MM.1S (cell line): ENCODE results near the gene PPP1R1A.

Experiments used
- DNase-seq: peaks from one replicate; pipeline ENCODE4 v3.0.0-alpha.2; 2015
- H2AFZ ChIP-seq: fragments of 300-600 bp; sonication (generic); 2 replicates; pipeline ENCODE4 v1.6.0; 2016; ENCODE audit warnings: antibody characterized with exemption, low read length
- H3F3A ChIP-seq: fragments of 300-600 bp; sonication (generic); 2 replicates; pipeline ENCODE4 v1.6.1; 2016; ENCODE audit warnings: mild to moderate bottlenecking, antibody characterized with exemption, low read length, moderate library complexity, mixed read lengths; ENCODE audit not compliant: insufficient read depth
- H3K27ac ChIP-seq: fragments of 300-600 bp; sonication (generic); 2 replicates; pipeline ENCODE4 v1.5.1; 2016; ENCODE audit warnings: mild to moderate bottlenecking, low read length
- H3K27me3 ChIP-seq: fragments of 300-600 bp; sonication (generic); replicated peaks from 2 replicates; pipeline ENCODE4 v1.6.0; 2016; ENCODE audit warnings: low read length; ENCODE audit not compliant: insufficient read depth
- H3K36me3 ChIP-seq: fragments of 300-600 bp; sonication (generic); replicated peaks from 2 replicates; pipeline ENCODE4 v1.6.1; 2016; ENCODE audit warnings: mild to moderate bottlenecking, low read length, mixed read lengths; ENCODE audit not compliant: insufficient read depth
- H3K4me1 ChIP-seq: fragments of 300-600 bp; sonication (generic); 2 replicates; pipeline ENCODE4 v1.6.1; 2016; ENCODE audit warnings: low read length, mixed read lengths
- H3K4me2 ChIP-seq: fragments of 300-600 bp; sonication (generic); 2 replicates; pipeline ENCODE4 v1.6.0; 2016; ENCODE audit warnings: low read depth, low read length
- H3K4me3 ChIP-seq: fragments of 300-600 bp; sonication (generic); 2 replicates; pipeline ENCODE4 v1.5.1; 2016; ENCODE audit warnings: low read length, mixed read lengths
- H3K79me2 ChIP-seq: fragments of 300-600 bp; sonication (generic); 2 replicates; pipeline ENCODE4 v1.6.1; 2016; ENCODE audit warnings: mixed run types, low read length, mixed read lengths
- H3K9ac ChIP-seq: fragments of 300-600 bp; sonication (generic); 2 replicates; pipeline ENCODE4 v1.6.1; 2016; ENCODE audit warnings: low read length, mixed read lengths
- H3K9me2 ChIP-seq: fragments of 300-600 bp; sonication (generic); replicated peaks from 2 replicates; pipeline ENCODE4 v1.6.1; 2016; ENCODE audit warnings: mild to moderate bottlenecking, low read length, mixed read lengths; ENCODE audit not compliant: insufficient read depth
- H3K9me3 ChIP-seq: fragments of 300-600 bp; sonication (generic); replicated peaks from 2 replicates; pipeline ENCODE4 v1.6.1; 2016; ENCODE audit warnings: mild to moderate bottlenecking, low read length, mixed read lengths; ENCODE audit not compliant: insufficient read depth
- H4K20me1 ChIP-seq: fragments of 300-600 bp; sonication (generic); 2 replicates; pipeline ENCODE4 v1.6.1; 2016; ENCODE audit warnings: mild to moderate bottlenecking, low read length, moderate library complexity, mixed read lengths; ENCODE audit not compliant: insufficient read depth
- EZH2 ChIP-seq: fragments of 300-600 bp; sonication (generic); optimal IDR thresholded peaks from 2 replicates; pipeline ENCODE3; 2017; ENCODE audit warnings: low read depth, mild to moderate bottlenecking, antibody characterized with exemption, low read length, mixed read lengths
- EZH2phosphoT487 ChIP-seq: fragments of 300-600 bp; sonication (generic); IDR thresholded peaks from 2 replicates; pipeline ENCODE4 v1.6.1; 2018; ENCODE audit warnings: antibody characterized with exemption, low read length
- TF ChIP-seq, protein P1 (sequence below): fragments of 300-600 bp; sonication (generic); IDR thresholded peaks from 2 replicates; pipeline ENCODE4 v1.5.1; 2016; ENCODE audit warnings: antibody characterized with exemption, low read length, mixed read lengths

PPP1R1A gene

DNA sequence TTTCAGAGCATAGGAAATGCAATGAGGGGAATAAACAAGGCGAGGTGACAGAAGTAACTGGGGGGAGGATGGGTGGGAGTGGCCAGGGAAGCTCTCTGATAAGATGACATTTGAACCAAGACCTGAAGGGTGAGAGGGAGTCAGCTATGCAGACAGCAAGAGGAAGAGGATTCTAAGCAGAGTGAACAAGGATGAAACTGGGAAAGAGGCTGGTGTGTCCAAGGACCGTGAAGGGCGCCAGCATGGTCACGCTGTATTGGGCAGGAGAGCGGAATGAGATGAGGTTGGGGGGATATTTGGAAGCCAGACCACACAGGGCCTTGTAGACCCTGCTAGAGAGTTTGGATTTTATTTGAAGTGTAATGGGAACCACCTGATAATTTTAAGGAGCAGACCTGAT lies 10.5 kb upstream of the PPP1R1A start:
- H3K36me3 ChIP-seq, result no peaks in the 10 kb centered on the region
- H3K27me3 ChIP-seq, result no peaks in the 10 kb centered on the region
- H3K4me2 ChIP-seq, result no peak overlapping the region
- TF ChIP-seq EZH2phosphoT487 (no peak), EZH2 (no peak)
- TF ChIP-seq, protein P1, sequence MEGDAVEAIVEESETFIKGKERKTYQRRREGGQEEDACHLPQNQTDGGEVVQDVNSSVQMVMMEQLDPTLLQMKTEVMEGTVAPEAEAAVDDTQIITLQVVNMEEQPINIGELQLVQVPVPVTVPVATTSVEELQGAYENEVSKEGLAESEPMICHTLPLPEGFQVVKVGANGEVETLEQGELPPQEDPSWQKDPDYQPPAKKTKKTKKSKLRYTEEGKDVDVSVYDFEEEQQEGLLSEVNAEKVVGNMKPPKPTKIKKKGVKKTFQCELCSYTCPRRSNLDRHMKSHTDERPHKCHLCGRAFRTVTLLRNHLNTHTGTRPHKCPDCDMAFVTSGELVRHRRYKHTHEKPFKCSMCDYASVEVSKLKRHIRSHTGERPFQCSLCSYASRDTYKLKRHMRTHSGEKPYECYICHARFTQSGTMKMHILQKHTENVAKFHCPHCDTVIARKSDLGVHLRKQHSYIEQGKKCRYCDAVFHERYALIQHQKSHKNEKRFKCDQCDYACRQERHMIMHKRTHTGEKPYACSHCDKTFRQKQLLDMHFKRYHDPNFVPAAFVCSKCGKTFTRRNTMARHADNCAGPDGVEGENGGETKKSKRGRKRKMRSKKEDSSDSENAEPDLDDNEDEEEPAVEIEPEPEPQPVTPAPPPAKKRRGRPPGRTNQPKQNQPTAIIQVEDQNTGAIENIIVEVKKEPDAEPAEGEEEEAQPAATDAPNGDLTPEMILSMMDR, result no peak
- no peaks in the 10 kb centered on the region for H3K79me2 ChIP-seq
- no peaks in the 10 kb centered on the region for H4K20me1 ChIP-seq
- H3K9me3 ChIP-seq, result no peaks in the 10 kb centered on the region
- no peak overlapping the region for H2AFZ ChIP-seq
- no peak overlapping the region for H3K27ac ChIP-seq
- peaks cover 4% of the 10 kb centered on the region; the same call in 1 of the 2 replicates for H3F3A ChIP-seq
- H3K4me1 ChIP-seq, result peaks cover 10% of the 10 kb centered on the region; the same call in 1 of the 2 replicates
- no peak overlapping the region for H3K4me3 ChIP-seq
- no peaks in the 10 kb centered on the region for H3K9me2 ChIP-seq
- DNase-seq, result no peak
- no peak overlapping the region for H3K9ac ChIP-seq

DNA sequence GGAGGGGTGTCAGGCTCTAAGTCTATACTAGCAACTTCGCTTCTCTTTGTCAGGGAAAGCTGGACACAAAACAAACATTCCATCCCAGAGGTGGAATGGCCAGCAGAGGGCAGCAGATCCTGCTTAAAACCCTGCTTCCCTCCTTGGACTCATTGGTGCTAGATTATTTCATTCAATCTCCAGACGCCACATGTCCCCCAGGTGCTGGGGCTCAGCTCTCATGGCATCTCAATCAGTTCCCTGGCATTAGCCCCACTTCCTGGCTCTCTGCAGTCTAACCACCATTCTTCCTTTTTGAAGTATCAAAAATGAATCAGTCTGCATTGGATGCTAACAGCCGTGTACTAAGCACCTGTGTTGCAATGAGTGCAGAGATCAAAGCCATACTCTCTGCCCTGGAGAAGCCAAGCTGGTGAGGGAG lies 8.1 kb upstream of the PPP1R1A start:
- Histone ChIP-seq H3K27me3 (no peaks in the 10 kb centered on the region), H3K27ac (no peak overlapping the region), H3K9me2 (no peaks in the 10 kb centered on the region), H3K9ac (no peak overlapping the region), H2AFZ (no peak overlapping the region), H4K20me1 (no peaks in the 10 kb centered on the region), H3K4me2 (no peak overlapping the region), H3K79me2 (no peaks in the 10 kb centered on the region), H3F3A (0 out of 2 replicates have a peak, but pooled peaks cover 2% of the 10 kb centered on the region), H3K4me3 (no peak overlapping the region), H3K9me3 (no peaks in the 10 kb centered on the region), H3K4me1 (peaks cover 7% of the 10 kb centered on the region), H3K36me3 (no peaks in the 10 kb centered on the region)
- TF ChIP-seq, protein P1, result peak; percentile 86
- TF ChIP-seq EZH2, result no peak
- DNase-seq, result peak; percentile 43

DNA sequence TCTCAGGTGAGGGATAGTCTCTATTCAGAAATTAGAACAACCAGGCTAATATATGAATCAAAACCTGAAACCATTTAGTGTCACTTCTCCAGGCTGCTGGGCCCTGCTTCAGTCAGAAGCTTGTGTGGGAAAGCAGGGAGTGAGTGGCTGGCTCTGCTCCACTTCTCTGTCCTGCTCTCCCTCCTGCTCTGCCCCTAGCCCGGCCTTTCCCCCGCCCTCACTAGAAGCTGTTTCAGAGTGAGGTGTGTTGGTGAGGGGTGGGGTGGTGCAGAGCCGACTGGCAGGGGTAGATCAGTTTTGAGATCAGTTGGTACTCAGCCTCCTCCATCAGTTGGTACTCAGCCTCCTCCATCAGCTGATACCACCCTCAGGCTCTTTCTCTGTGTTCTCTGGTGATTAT lies 7.0 kb upstream of the PPP1R1A start:
- DNase-seq, result no peak
- H3K27me3 ChIP-seq, result no peaks in the 10 kb centered on the region
- TF ChIP-seq, protein P1, result no peak
- no peak for TF ChIP-seq EZH2phosphoT487
- no peak for TF ChIP-seq EZH2
- H4K20me1 ChIP-seq, result no peaks in the 10 kb centered on the region
- H3K79me2 ChIP-seq, result no peaks in the 10 kb centered on the region
- no peaks in the 10 kb centered on the region for H3K9me3 ChIP-seq
- no peaks in the 10 kb centered on the region for H3K36me3 ChIP-seq
- no peak overlapping the region for H3K27ac ChIP-seq
- no peak overlapping the region for H3K9ac ChIP-seq
- H3K4me1 ChIP-seq, result peaks cover 18% of the 10 kb centered on the region
- H3K4me2 ChIP-seq, result no peak overlapping the region
- peaks cover 9% of the 10 kb centered on the region; the same call in 1 of the 2 replicates for H3F3A ChIP-seq
- no peaks in the 10 kb centered on the region for H3K9me2 ChIP-seq
- H2AFZ ChIP-seq, result no peak overlapping the region
- no peak overlapping the region for H3K4me3 ChIP-seq
